Parathyroid adenoma (tissue), 2 donors: ENCODE results near the gene MTUS2.

Source experiments
- H2AFZ ChIP-seq: fragments of 300-600 bp; sonication (generic); one replicate; pipeline ENCODE4 v1.7.0; 2017; ENCODE audit warnings: antibody characterized with exemption, mild to moderate bottlenecking
- H3K27ac ChIP-seq: fragments of 300-600 bp; sonication (generic); one replicate; pipeline ENCODE4 v1.7.0; 2017
- H3K27me3 ChIP-seq: fragments of 300-600 bp; sonication (generic); one replicate; pipeline ENCODE4 v1.7.0; 2017; ENCODE audit warnings: low read length; ENCODE audit not compliant: control insufficient read depth, insufficient read depth
- H3K36me3 ChIP-seq: fragments of 300-600 bp; sonication (generic); one replicate; pipeline ENCODE4 v1.7.0; 2017; ENCODE audit warnings: low read length; ENCODE audit not compliant: control insufficient read depth, insufficient read depth
- H3K4me1 ChIP-seq: fragments of 300-600 bp; sonication (generic); one replicate; pipeline ENCODE4 v1.7.0; 2017; ENCODE audit warnings: control low read depth
- H3K4me2 ChIP-seq: fragments of 300-600 bp; sonication (generic); one replicate; pipeline ENCODE4 v1.7.0; 2017; ENCODE audit warnings: low read length
- H3K4me3 ChIP-seq: fragments of 300-600 bp; sonication (generic); one replicate; pipeline ENCODE4 v1.7.0; 2017; ENCODE audit warnings: low read depth, low read length
- H3K79me2 ChIP-seq: fragments of 300-600 bp; sonication (generic); one replicate; pipeline ENCODE4 v1.7.0; 2017; ENCODE audit warnings: control low read depth
- H3K9ac ChIP-seq: fragments of 300-600 bp; sonication (generic); one replicate; pipeline ENCODE4 v1.7.0; 2017; ENCODE audit warnings: mild to moderate bottlenecking
- H3K9me3 ChIP-seq: fragments of 300-600 bp; sonication (generic); one replicate; pipeline ENCODE4 v1.7.0; 2017; ENCODE audit warnings: low read length; ENCODE audit not compliant: control insufficient read depth
- TF ChIP-seq, protein P1 (sequence below): fragments of 300-600 bp; sonication (generic); IDR thresholded peaks from one replicate; pipeline ENCODE4 v1.7.0; 2017; ENCODE audit warnings: antibody characterized with exemption, mild to moderate bottlenecking
- donor health status: primary hyperparathyroidism.

Gene MTUS2

GRCh38 chr13:29499506-29500165 is 679.5 kb downstream of the MTUS2 start:
- no peak overlapping the region for H3K4me3 ChIP-seq
- H2AFZ ChIP-seq = no peak overlapping the region
- no peaks in the 10 kb centered on the region for H3K79me2 ChIP-seq
- no peaks in the 10 kb centered on the region for H3K4me1 ChIP-seq
- no peak overlapping the region for H3K4me2 ChIP-seq
- no peaks in the 10 kb centered on the region for H3K36me3 ChIP-seq
- H3K9ac ChIP-seq = no peak overlapping the region
- no peak overlapping the region for H3K27ac ChIP-seq
- TF ChIP-seq, protein P1, sequence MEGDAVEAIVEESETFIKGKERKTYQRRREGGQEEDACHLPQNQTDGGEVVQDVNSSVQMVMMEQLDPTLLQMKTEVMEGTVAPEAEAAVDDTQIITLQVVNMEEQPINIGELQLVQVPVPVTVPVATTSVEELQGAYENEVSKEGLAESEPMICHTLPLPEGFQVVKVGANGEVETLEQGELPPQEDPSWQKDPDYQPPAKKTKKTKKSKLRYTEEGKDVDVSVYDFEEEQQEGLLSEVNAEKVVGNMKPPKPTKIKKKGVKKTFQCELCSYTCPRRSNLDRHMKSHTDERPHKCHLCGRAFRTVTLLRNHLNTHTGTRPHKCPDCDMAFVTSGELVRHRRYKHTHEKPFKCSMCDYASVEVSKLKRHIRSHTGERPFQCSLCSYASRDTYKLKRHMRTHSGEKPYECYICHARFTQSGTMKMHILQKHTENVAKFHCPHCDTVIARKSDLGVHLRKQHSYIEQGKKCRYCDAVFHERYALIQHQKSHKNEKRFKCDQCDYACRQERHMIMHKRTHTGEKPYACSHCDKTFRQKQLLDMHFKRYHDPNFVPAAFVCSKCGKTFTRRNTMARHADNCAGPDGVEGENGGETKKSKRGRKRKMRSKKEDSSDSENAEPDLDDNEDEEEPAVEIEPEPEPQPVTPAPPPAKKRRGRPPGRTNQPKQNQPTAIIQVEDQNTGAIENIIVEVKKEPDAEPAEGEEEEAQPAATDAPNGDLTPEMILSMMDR = no peak
- H3K9me3 ChIP-seq = no peaks in the 10 kb centered on the region
- no peaks in the 10 kb centered on the region for H3K27me3 ChIP-seq

GRCh38 chr13:29500386-29500785 is 680.2 kb downstream of the MTUS2 start:
- Histone ChIP-seq H3K4me1 (no peaks in the 10 kb centered on the region), H2AFZ (no peak overlapping the region), H3K79me2 (no peaks in the 10 kb centered on the region), H3K4me2 (no peak overlapping the region), H3K9ac (no peak overlapping the region), H3K36me3 (no peaks in the 10 kb centered on the region), H3K27ac (no peak overlapping the region), H3K9me3 (no peaks in the 10 kb centered on the region), H3K4me3 (no peak overlapping the region), H3K27me3 (no peaks in the 10 kb centered on the region)
- TF ChIP-seq, protein P1 = no peak

DNA sequence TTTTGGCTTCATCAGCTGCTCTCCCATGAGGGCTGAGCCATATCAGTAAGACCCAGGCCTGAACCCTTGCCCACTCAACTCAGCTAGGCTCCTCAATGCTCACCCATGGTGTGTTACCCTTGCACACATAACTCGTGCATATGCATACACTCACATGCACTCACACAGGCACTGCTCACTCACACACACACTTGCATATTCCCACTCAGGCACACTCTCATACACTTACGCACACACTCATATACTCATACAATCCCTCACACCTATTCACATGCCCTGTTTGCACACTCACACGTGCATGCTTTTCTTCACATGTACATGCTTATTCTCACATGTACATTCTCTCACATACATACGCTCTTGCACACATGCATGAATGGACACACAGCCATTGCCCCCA is 681.5 kb downstream of the MTUS2 start:
- Histone ChIP-seq H3K4me1 (no peaks in the 10 kb centered on the region), H3K4me3 (no peak overlapping the region), H3K9me3 (no peaks in the 10 kb centered on the region), H3K27me3 (no peaks in the 10 kb centered on the region), H3K27ac (no peak overlapping the region), H3K9ac (no peak overlapping the region), H3K4me2 (no peak overlapping the region), H3K79me2 (no peaks in the 10 kb centered on the region), H2AFZ (no peak overlapping the region), H3K36me3 (no peaks in the 10 kb centered on the region)
- TF ChIP-seq, protein P1 = no peak

- Histone ChIP-seq H3K4me1 (no peaks in the 10 kb centered on the region), H3K27me3 (no peaks in the 10 kb centered on the region), H3K27ac (no peak overlapping the region), H3K79me2 (no peaks in the 10 kb centered on the region), H3K4me2 (no peak overlapping the region), H2AFZ (peak overlapping the region; percentile 38), H3K4me3 (no peak overlapping the region), H3K9me3 (no peaks in the 10 kb centered on the region), H3K9ac (no peak overlapping the region), H3K36me3 (no peaks in the 10 kb centered on the region)
- TF ChIP-seq, protein P1 = no peak
Measured at GRCh38 chr13:29502391-29503008, 682.4 kb downstream of the MTUS2 start.
